ENCODE results near the gene BHLHE40.

The BHLHE40 gene

GRCh38 chr3:4979428-4980228 lies at the start of gene BHLHE40 (continued):
- TF ChIP-seq REST (tag by site-specific recombination; IDR thresholded peaks at IDR 0.05) (0 out of 2 replicates have a peak, but pooled peaks have one; percentile 15), ZNF26 (tag by site-specific recombination; IDR thresholded peaks at IDR 0.05) (no peak), ZNF473 (tag by site-specific recombination; IDR thresholded peaks at IDR 0.05) (no peak), ZNF132 (tag by site-specific recombination; IDR thresholded peaks at IDR 0.05; ENCODE audit: borderline replicate concordance) (no peak), ZNF133 (tag by site-specific recombination; IDR thresholded peaks at IDR 0.05) (0 out of 2 replicates have a peak, but pooled peaks have one; percentile 16), ZNF530 (tag by site-specific recombination; IDR thresholded peaks at IDR 0.05; ENCODE audit: low read depth) (no peak), SCRT1 (tag by site-specific recombination; IDR thresholded peaks at IDR 0.05; ENCODE audit: borderline replicate concordance) (no peak), ZNF24 (tag by site-specific recombination; IDR thresholded peaks at IDR 0.05) (no peak), ZIC2 (tag by site-specific recombination; IDR thresholded peaks at IDR 0.05) (peak; percentile 44; the same call in 1 of the 2 replicates), ZNF274 (IDR thresholded peaks at IDR 0.05; ENCODE audit: low read length) (no peak), ZNF274 (tag by site-specific recombination; IDR thresholded peaks at IDR 0.05; ENCODE audit: borderline replicate concordance) (no peak), PRDM2 (tag by site-specific recombination; IDR thresholded peaks at IDR 0.05; ENCODE audit: borderline replicate concordance) (0 out of 2 replicates have a peak, but pooled peaks have one; percentile 33), INSM2 (tag by site-specific recombination; IDR thresholded peaks at IDR 0.05) (no peak), ZNF624 (tag by site-specific recombination; IDR thresholded peaks at IDR 0.05) (no peak), ZNF76 (tag by site-specific recombination; IDR thresholded peaks at IDR 0.05; ENCODE audit: borderline replicate concordance, low read depth) (0 out of 2 replicates have a peak, but pooled peaks have one; percentile 21), ZNF670 (tag by site-specific recombination; IDR thresholded peaks at IDR 0.05; ENCODE audit: low read depth) (no peak), ZNF114 (tag by site-specific recombination; IDR thresholded peaks at IDR 0.05) (no peak), RBAK (tag by site-specific recombination; IDR thresholded peaks at IDR 0.05) (no peak), ZNF239 (tag by site-specific recombination; IDR thresholded peaks at IDR 0.05) (no peak), ZEB2 (tag by site-specific recombination; IDR thresholded peaks at IDR 0.05) (no peak), ZNF449 (tag by site-specific recombination; IDR thresholded peaks at IDR 0.05) (no peak; the same call in 1 of the 2 replicates), ZNF423 (tag by site-specific recombination; IDR thresholded peaks at IDR 0.05) (no peak), ZNF639 (tag by site-specific recombination; IDR thresholded peaks at IDR 0.05) (no peak)

All from HEK293 (cell line).